ENCODE measurements around the gene SUFU. TPM values are rescaled to one million over a fixed set of nuclear protein-coding genes. Genes with fewer than 3 reads are reported as not detected.

SUFU gene
- total and polyA plus RNA-seq, 2 of the 8 experiments (the other 6 are each of a cell fraction or from before 2014, with no cell fraction given), result 7.0 to 10.8 TPM

GRCh38 chr10:102465466-102465865 is 38.3 kb upstream of the SUFU start (continued):
- TF ChIP-seq NANOG (IDR thresholded peaks at IDR 0.05; ENCODE audit: insufficient read depth, low read depth, low read length, poor library complexity, severe bottlenecking) (no peak), SIRT6 (IDR thresholded peaks at IDR 0.05; ENCODE audit: low read length) (no peak)

All from H1 (cell line).